Neuronal stem cell (in vitro differentiated cells): ENCODE data around the gene ADNP.

Experiments
- DNase-seq: peaks from one replicate; pipeline ENCODE4 v3.0.0-alpha.2; 2013; ENCODE audit warnings: low spot score
- H2AFZ ChIP-seq: one replicate; pipeline ENCODE4 v1.6.1; 2013; ENCODE audit warnings: mild to moderate bottlenecking, low read length, inconsistent platforms
- H2AK5ac ChIP-seq: 2 replicates; pipeline ENCODE4 v1.6.1; 2013; ENCODE audit warnings: low read depth, mild to moderate bottlenecking, inconsistent platforms, low read length, moderate library complexity, mixed read lengths
- H2BK120ac ChIP-seq: 2 replicates; pipeline ENCODE4 v1.6.1; 2013; ENCODE audit warnings: low read depth, mild to moderate bottlenecking, inconsistent platforms, low read length, moderate library complexity, mixed read lengths
- H2BK12ac ChIP-seq: one replicate; pipeline ENCODE4 v1.6.1; 2013; ENCODE audit warnings: low read length, inconsistent platforms
- H2BK15ac ChIP-seq: 2 replicates; pipeline ENCODE4 v1.6.1; 2013; ENCODE audit warnings: mild to moderate bottlenecking, low read length, inconsistent platforms, mixed read lengths
- H2BK5ac ChIP-seq: one replicate; pipeline ENCODE4 v1.6.1; 2013; ENCODE audit warnings: inconsistent platforms, mild to moderate bottlenecking, low read length, moderate library complexity
- H3K14ac ChIP-seq: one replicate; pipeline ENCODE4 v1.6.1; 2013; ENCODE audit warnings: low read length, inconsistent platforms
- H3K18ac ChIP-seq: 2 replicates; pipeline ENCODE4 v1.6.1; 2013; ENCODE audit warnings: low read length, inconsistent platforms
- H3K23ac ChIP-seq: 2 replicates; pipeline ENCODE4 v1.6.1; 2013; ENCODE audit warnings: low read depth, mild to moderate bottlenecking, mixed read lengths, low read length, inconsistent platforms; ENCODE audit not compliant: poor library complexity
- H3K27ac ChIP-seq: replicated peaks from 3 replicates; pipeline ENCODE4 v1.5.1; 2013; ENCODE audit warnings: low read length, inconsistent platforms
- H3K27me3 ChIP-seq, 3 experiments: 2 replicates each; pipeline ENCODE4 v1.6.1; 2013; ENCODE audit warnings: low read length in 3 of 3, mild to moderate bottlenecking in 2 of 3, inconsistent platforms in 1 of 3, low read depth in 1 of 3, mixed read lengths in 1 of 3, moderate library complexity in 1 of 3; ENCODE audit not compliant: control insufficient read depth in 3 of 3, insufficient read depth in 3 of 3
- H3K36me3 ChIP-seq, 2 donors: replicated peaks in 1 of 2; 2 replicates each; pipeline ENCODE4 v1.6.1; 2013; ENCODE audit warnings: low read length in 2 of 2; ENCODE audit not compliant: control insufficient read depth in 2 of 2, insufficient read depth in 2 of 2
- H3K4ac ChIP-seq: 2 replicates; pipeline ENCODE4 v1.6.1; 2013; ENCODE audit warnings: inconsistent platforms, mild to moderate bottlenecking, low read length, moderate library complexity
- H3K4me1 ChIP-seq, 2 donors: 1 replicate in 1 of 2; 2 replicates in 1 of 2; pipeline ENCODE4 v1.6.1; 2013; ENCODE audit warnings: low read length in 2 of 2, low read depth in 1 of 2; ENCODE audit not compliant: control insufficient read depth in 2 of 2, insufficient read depth in 1 of 2
- H3K4me2 ChIP-seq: one replicate; pipeline ENCODE4 v1.6.1; 2013; ENCODE audit warnings: mild to moderate bottlenecking, low read length, inconsistent platforms; ENCODE audit not compliant: insufficient read depth, poor library complexity, severe bottlenecking
- H3K4me3 ChIP-seq, 2 donors: 2 replicates each; pipeline ENCODE4 v1.5.1; 2013; ENCODE audit warnings: low read length in 2 of 2, mild to moderate bottlenecking in 2 of 2, inconsistent platforms in 1 of 2, moderate library complexity in 1 of 2
- H3K79me1 ChIP-seq: one replicate; pipeline ENCODE4 v1.6.1; 2013; ENCODE audit warnings: low read depth, mild to moderate bottlenecking, inconsistent platforms, low read length, moderate library complexity
- H3K9ac ChIP-seq: one replicate; pipeline ENCODE4 v1.6.1; 2013; ENCODE audit warnings: mild to moderate bottlenecking, low read depth, low read length, inconsistent platforms; ENCODE audit not compliant: poor library complexity
- H3K9me3 ChIP-seq, 2 donors: replicated peaks in 1 of 2; 2 replicates each; pipeline versions ENCODE3 to v1.6.1; 2013; ENCODE audit warnings: low read length in 2 of 2, mild to moderate bottlenecking in 2 of 2, inconsistent platforms in 1 of 2, low read depth in 1 of 2, mixed read lengths in 1 of 2, moderate library complexity in 1 of 2; ENCODE audit not compliant: control insufficient read depth in 2 of 2, insufficient read depth in 1 of 2
- H4K8ac ChIP-seq: one replicate; pipeline ENCODE4 v1.6.1; 2013; ENCODE audit warnings: low read depth, mild to moderate bottlenecking, inconsistent platforms, low read length, moderate library complexity
- H4K91ac ChIP-seq: one replicate; pipeline ENCODE4 v1.6.1; 2013; ENCODE audit warnings: low read length, low read depth, mild to moderate bottlenecking, inconsistent platforms; ENCODE audit not compliant: poor library complexity
- WGBS, 2 donors: extraction: QIAGEN DNeasy Blood & Tissue Kit; methylation state at CpG; one replicate each; pipeline ENCODE4 v1.1.7; 2013; ENCODE audit warnings: missing lambda C conversion rate in 2 of 2, mixed read lengths in 1 of 2; ENCODE audit not compliant: insufficient read length in 2 of 2, insufficient replicate concordance in 1 of 2; ENCODE audit errors: extremely low coverage in 2 of 2; 5-methylcytosine and 5-hydroxymethylcytosine counted together

ADNP gene

DNA sequence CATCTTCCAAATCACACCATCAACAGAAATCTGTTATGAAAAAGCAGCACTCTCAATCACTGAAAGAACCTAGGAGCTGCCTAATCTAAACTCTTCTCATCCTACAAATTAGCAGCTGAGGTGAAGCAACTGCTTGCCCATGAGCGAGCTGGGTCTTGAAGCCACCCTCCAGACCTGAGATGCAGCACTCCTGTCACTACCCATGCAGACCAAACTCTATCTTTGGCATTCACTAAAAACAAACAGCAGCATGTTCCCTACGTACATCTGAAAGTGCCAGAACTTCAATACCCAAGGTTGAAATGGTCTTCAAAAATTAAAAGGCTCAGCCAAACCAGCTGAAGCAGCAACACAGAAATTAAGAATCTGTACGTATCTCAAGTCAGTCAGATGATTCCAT lies 14.3 kb downstream of the ADNP start:
- Histone ChIP-seq H3K27ac (no peak overlapping the region), H4K91ac (no peak overlapping the region), H2AK5ac (no peak overlapping the region), H3K36me3 (peaks cover 8 to 93% of the 10 kb centered on the region in 2 donors), H3K18ac (no peak overlapping the region), H2BK120ac (no peak overlapping the region), H3K27me3 (no peaks in the 10 kb centered on the region), H3K4me2 (no peak overlapping the region), H4K8ac (no peak overlapping the region), H3K23ac (no peak overlapping the region), H3K14ac (no peak overlapping the region), H3K4me3 (no peak overlapping the region), H3K9ac (no peak overlapping the region), H2BK5ac (no peak overlapping the region), H3K4me1 (peaks cover 2 to 3% of the 10 kb centered on the region in 2 donors), H3K79me1 (peaks cover 4% of the 10 kb centered on the region), H2BK15ac (no peak overlapping the region), H2BK12ac (no peak overlapping the region), H2AFZ (no peak overlapping the region), H3K4ac (no peak overlapping the region), H3K9me3 (no peaks in the 10 kb centered on the region)
- WGBS, 2 donors = no CpG with 5 or more reads among the region's 3 CpGs
- no peak for DNase-seq

GRCh38 chr20:50916257-50916656 lies 15.0 kb downstream of the ADNP start:
- no peak overlapping the region for H3K4me3 ChIP-seq
- no peak overlapping the region for H3K27ac ChIP-seq
- no peaks in the 10 kb centered on the region for H3K9me3 ChIP-seq
- H4K8ac ChIP-seq = no peak overlapping the region
- no peak overlapping the region for H3K14ac ChIP-seq
- H2BK12ac ChIP-seq = no peak overlapping the region
- peaks cover 4% of the 10 kb centered on the region for H3K79me1 ChIP-seq
- H3K4ac ChIP-seq = no peak overlapping the region
- H3K18ac ChIP-seq = no peak overlapping the region
- H2BK15ac ChIP-seq = no peak overlapping the region
- H4K91ac ChIP-seq = no peak overlapping the region
- H2BK120ac ChIP-seq = no peak overlapping the region
- H3K36me3 ChIP-seq = peaks cover 8 to 93% of the 10 kb centered on the region in 2 donors
- no CpG with 5 or more reads among the region's 5 CpGs for WGBS, 2 donors
- no peaks in the 10 kb centered on the region for H3K27me3 ChIP-seq
- peaks cover 2 to 3% of the 10 kb centered on the region in 2 donors for H3K4me1 ChIP-seq
- no peak overlapping the region for H3K4me2 ChIP-seq
- no peak overlapping the region for H3K9ac ChIP-seq
- no peak overlapping the region for H2AFZ ChIP-seq
- no peak overlapping the region for H2BK5ac ChIP-seq
- H3K23ac ChIP-seq = no peak overlapping the region
- no peak overlapping the region for H2AK5ac ChIP-seq
- no peak for DNase-seq

GRCh38 chr20:50915424-50915823 lies 15.8 kb downstream of the ADNP start:
- H3K27me3 ChIP-seq = no peaks in the 10 kb centered on the region
- H3K9ac ChIP-seq = no peak overlapping the region
- H2BK120ac ChIP-seq = no peak overlapping the region
- no peak for DNase-seq
- peaks cover 4% of the 10 kb centered on the region for H3K79me1 ChIP-seq
- no peak overlapping the region for H3K23ac ChIP-seq
- no peak overlapping the region for H3K27ac ChIP-seq
- peaks cover 2 to 3% of the 10 kb centered on the region in 2 donors for H3K4me1 ChIP-seq
- no peak overlapping the region for H3K18ac ChIP-seq
- no peak overlapping the region for H2AK5ac ChIP-seq
- no peak overlapping the region for H3K4me3 ChIP-seq
- H3K14ac ChIP-seq = no peak overlapping the region
- H3K36me3 ChIP-seq = peaks cover 8 to 92% of the 10 kb centered on the region in 2 donors
- WGBS, 2 donors = no CpG with 5 or more reads among the region's 3 CpGs
- H3K4ac ChIP-seq = no peak overlapping the region
- H2BK5ac ChIP-seq = no peak overlapping the region
- no peaks in the 10 kb centered on the region for H3K9me3 ChIP-seq
- no peak overlapping the region for H4K91ac ChIP-seq
- no peak overlapping the region for H2AFZ ChIP-seq
- no peak overlapping the region for H2BK15ac ChIP-seq
- no peak overlapping the region for H3K4me2 ChIP-seq
- H2BK12ac ChIP-seq = no peak overlapping the region
- no peak overlapping the region for H4K8ac ChIP-seq

GRCh38 chr20:50913690-50914375 lies 17.4 kb downstream of the ADNP start:
- no peaks in the 10 kb centered on the region for H3K27me3 ChIP-seq
- H3K36me3 ChIP-seq = peaks cover 6 to 93% of the 10 kb centered on the region in 2 donors
- H3K79me1 ChIP-seq = peaks cover 6% of the 10 kb centered on the region
- DNase-seq = no peak
- no peak overlapping the region for H2BK12ac ChIP-seq
- no peak overlapping the region for H2AFZ ChIP-seq
- no peak overlapping the region for H3K4me2 ChIP-seq
- H3K23ac ChIP-seq = no peak overlapping the region
- no CpG with 5 or more reads among the region's 2 CpGs for WGBS, 2 donors
- no peak overlapping the region for H3K9ac ChIP-seq
- no peak overlapping the region for H2BK5ac ChIP-seq
- H3K14ac ChIP-seq = no peak overlapping the region
- no peak overlapping the region for H4K8ac ChIP-seq
- H2BK15ac ChIP-seq = no peak overlapping the region
- H3K4me3 ChIP-seq = no peak overlapping the region
- H2BK120ac ChIP-seq = no peak overlapping the region
- no peak overlapping the region for H2AK5ac ChIP-seq
- no peak overlapping the region for H3K4ac ChIP-seq
- H3K27ac ChIP-seq = no peak overlapping the region
- no peak overlapping the region for H4K91ac ChIP-seq
- peaks cover 0 to 8% of the 10 kb centered on the region in 2 donors for H3K9me3 ChIP-seq
- no peak overlapping the region for H3K18ac ChIP-seq
- peaks cover 2 to 3% of the 10 kb centered on the region in 2 donors for H3K4me1 ChIP-seq
